Measurements from ENCODE around the gene MAN2A1. TPM values are rescaled to one million over a fixed set of nuclear protein-coding genes. Genes with fewer than 3 reads are reported as not detected.

The MAN2A1 gene
- total RNA-seq, 1 donor from 2014 or later = 43.6 TPM

DNA sequence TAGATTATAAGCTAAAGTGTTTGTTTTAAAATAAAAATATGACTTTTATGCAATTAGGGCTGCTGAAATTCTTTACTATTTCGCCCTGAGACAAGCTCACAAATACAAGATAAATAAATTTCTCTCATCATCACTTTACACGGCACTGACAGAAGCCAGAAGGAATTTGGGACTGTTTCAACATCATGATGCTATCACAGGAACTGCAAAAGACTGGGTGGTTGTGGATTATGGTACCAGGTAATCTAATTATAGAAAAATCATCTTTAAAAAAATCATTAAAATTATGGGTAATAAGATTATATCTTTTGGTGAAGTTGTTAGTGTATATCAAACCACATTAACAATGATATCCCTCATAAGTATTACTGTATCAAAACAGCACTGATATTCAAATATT, 95.0 kb downstream of the MAN2A1 start:
- DNase-seq (no peak), ATAC-seq (no peak)
- H3K4me3 ChIP-seq = no peak overlapping the region
- TF ChIP-seq, protein P1, sequence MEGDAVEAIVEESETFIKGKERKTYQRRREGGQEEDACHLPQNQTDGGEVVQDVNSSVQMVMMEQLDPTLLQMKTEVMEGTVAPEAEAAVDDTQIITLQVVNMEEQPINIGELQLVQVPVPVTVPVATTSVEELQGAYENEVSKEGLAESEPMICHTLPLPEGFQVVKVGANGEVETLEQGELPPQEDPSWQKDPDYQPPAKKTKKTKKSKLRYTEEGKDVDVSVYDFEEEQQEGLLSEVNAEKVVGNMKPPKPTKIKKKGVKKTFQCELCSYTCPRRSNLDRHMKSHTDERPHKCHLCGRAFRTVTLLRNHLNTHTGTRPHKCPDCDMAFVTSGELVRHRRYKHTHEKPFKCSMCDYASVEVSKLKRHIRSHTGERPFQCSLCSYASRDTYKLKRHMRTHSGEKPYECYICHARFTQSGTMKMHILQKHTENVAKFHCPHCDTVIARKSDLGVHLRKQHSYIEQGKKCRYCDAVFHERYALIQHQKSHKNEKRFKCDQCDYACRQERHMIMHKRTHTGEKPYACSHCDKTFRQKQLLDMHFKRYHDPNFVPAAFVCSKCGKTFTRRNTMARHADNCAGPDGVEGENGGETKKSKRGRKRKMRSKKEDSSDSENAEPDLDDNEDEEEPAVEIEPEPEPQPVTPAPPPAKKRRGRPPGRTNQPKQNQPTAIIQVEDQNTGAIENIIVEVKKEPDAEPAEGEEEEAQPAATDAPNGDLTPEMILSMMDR (IDR thresholded peaks at IDR 0.05) = no peak
- intact Hi-C loops (cut with DNase I) = no loop called here
- H3K4me1 ChIP-seq = no peaks in the 10 kb centered on the region
- no peak overlapping the region for H3K27ac ChIP-seq
- H3K27me3 ChIP-seq = no peaks in the 10 kb centered on the region
- H3K36me3 ChIP-seq = peaks cover 21% of the 10 kb centered on the region
- no peaks in the 10 kb centered on the region for H3K9me3 ChIP-seq

DNA sequence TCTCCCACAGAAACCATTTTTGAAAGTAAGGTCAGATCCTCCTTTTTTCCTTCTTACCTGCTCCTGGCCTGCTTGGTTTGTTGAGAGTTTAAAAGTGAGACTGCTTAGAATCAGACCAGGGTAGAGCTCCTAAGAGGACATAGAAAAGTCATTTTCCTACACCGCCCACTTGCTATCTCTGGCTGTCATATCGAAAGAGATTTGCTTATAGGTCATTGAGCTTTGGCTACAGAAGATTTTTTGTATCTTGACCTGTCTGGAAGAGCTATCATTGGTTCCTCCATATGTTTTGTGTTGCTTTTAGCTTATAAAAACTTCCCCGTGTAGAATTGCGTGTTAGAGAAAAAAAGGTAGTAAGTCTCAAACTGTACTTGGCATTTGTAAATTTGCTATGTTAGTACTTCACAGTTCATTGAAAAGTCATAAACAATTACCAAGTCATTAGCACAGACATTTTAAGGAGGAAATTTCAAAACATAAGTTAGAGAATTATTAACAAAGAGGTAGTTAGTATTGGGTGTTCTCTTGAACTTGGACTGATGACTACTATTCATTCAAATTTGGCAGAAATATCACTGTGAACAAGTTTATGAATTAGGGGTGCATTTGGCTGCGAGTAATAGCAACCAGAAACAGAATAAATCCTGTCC, 96.6 kb downstream of the MAN2A1 start:
- DNase-seq (no peak), ATAC-seq (no peak)
- H3K4me3 ChIP-seq = no peak overlapping the region
- H3K27me3 ChIP-seq = no peaks in the 10 kb centered on the region
- peaks cover 23% of the 10 kb centered on the region for H3K36me3 ChIP-seq
- no peaks in the 10 kb centered on the region for H3K4me1 ChIP-seq
- H3K27ac ChIP-seq = no peak overlapping the region
- intact Hi-C loops (cut with DNase I) = no loop called here
- TF ChIP-seq, protein P1 (IDR thresholded peaks at IDR 0.05) = no peak
- H3K9me3 ChIP-seq = no peaks in the 10 kb centered on the region

DNA sequence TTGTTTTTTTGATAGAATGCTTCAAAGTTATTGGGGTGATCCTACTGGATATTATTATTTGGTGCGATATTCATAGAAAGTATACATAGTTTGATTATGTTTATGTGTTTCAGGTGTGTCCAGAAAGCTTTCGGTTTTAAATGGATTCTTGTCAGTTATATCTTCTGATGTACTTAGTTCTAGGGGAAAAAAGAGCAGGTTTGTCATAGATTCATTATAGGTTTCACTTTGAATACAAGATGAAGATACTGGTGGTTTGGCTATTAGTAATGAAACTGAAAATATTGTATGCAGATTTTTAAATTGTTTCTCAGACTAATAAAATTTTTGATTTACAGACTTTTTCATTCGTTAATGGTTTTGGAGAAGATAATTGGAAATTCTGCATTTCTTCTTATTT, 98.9 kb downstream of the MAN2A1 start:
- Histone ChIP-seq H3K9me3 (no peaks in the 10 kb centered on the region), H3K27ac (no peak overlapping the region), H3K27me3 (no peaks in the 10 kb centered on the region), H3K4me3 (no peak overlapping the region), H3K4me1 (no peaks in the 10 kb centered on the region), H3K36me3 (peaks cover 23% of the 10 kb centered on the region)
- DNase-seq (no peak), ATAC-seq (no peak)
- intact Hi-C loops (cut with DNase I) = no loop called here
- TF ChIP-seq, protein P1 (IDR thresholded peaks at IDR 0.05) = no peak

DNA sequence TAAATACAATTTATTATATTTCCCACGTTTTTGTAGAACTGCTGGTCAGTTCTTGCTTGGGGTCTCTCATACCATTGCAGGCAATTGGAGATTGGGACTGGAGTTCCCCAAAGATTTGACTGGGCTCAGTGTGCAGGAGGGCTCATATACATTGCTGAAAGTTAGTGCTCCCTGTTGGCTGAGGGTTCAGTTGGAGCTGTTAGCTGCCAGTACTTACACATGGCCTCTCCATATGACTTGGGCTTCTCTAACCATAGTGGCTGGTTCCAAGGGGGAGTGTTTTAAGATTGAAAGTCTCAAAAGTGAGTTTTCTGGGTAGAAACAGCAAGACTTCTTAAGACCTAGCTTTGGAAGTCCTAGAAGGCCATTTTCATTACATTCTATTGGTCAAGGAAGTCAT, 102.9 kb downstream of the MAN2A1 start:
- DNase-seq = no peak
- Histone ChIP-seq H3K4me3 (no peak overlapping the region), H3K9me3 (no peaks in the 10 kb centered on the region), H3K27ac (no peak overlapping the region), H3K36me3 (peaks cover 25% of the 10 kb centered on the region), H3K27me3 (no peaks in the 10 kb centered on the region), H3K4me1 (no peaks in the 10 kb centered on the region)
- intact Hi-C loops (cut with DNase I) = no loop called here
- ATAC-seq = no peak
- TF ChIP-seq, protein P1 (IDR thresholded peaks at IDR 0.05) = no peak

DNA sequence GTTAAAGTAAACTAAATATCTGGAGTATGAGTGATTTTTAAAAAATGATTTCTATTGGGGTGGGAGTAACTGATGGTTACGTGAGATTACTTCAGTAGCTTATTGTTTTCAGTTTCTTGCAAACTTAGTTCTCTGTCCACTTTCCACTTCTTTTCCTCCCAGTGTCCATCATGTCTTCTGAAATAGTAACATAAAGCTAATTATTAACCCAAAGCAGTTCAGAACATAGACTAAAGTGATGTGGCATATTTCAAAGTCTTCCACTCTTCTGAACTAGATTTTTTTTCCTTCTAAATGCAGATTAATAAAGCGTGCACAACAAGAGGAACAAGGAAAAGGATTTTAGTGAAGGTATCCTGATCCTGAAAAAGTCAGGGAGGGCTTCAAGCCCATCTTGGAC, 114.1 kb downstream of the MAN2A1 start:
- Histone ChIP-seq H3K9me3 (no peaks in the 10 kb centered on the region), H3K27me3 (no peaks in the 10 kb centered on the region), H3K36me3 (no peaks in the 10 kb centered on the region), H3K4me1 (no peaks in the 10 kb centered on the region), H3K27ac (no peak overlapping the region), H3K4me3 (no peak overlapping the region)
- intact Hi-C loops (cut with DNase I) = no loop called here
- DNase-seq = no peak
- no peak for ATAC-seq
- TF ChIP-seq, protein P1 (IDR thresholded peaks at IDR 0.05) = no peak

DNA sequence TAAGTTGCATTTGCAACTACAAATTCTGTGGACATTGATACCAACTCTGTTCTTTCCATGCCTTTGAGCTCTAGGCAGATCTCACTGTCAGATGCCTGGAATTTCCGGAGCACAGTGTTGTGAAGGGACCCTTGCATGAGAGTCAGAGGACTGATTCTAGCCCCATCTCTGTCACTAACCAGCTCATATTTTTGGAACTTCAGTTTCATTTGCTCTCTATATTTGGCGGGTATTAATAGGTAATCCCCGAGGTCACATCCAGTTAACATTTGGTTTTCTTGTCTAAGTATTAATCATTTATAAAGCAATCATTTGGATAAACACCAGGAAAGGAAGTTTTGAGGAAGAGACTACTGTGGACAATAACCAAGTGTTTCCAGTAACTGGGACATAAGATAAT, 115.7 kb downstream of the MAN2A1 start:
- intact Hi-C loops (cut with DNase I) = no loop called here
- H3K27me3 ChIP-seq = no peaks in the 10 kb centered on the region
- no peaks in the 10 kb centered on the region for H3K4me1 ChIP-seq
- H3K27ac ChIP-seq = no peak overlapping the region
- H3K4me3 ChIP-seq = no peak overlapping the region
- no peaks in the 10 kb centered on the region for H3K36me3 ChIP-seq
- DNase-seq (no peak), ATAC-seq (no peak)
- TF ChIP-seq, protein P1 (IDR thresholded peaks at IDR 0.05) = no peak
- no peaks in the 10 kb centered on the region for H3K9me3 ChIP-seq
